Measurements from ENCODE around the gene AVPI1. TPM values are rescaled to one million over a fixed set of nuclear protein-coding genes. Genes with fewer than 3 reads are reported as not detected.
A peak's percentile ranks its signal among the peaks of the same experiment; 100 is the strongest.

The AVPI1 gene
- total and polyA plus RNA-seq, 2 of the 13 experiments (the other 11 are each of a cell fraction or from before 2014, with no cell fraction given): 39.8 to 61.2 TPM

GRCh38 chr10:97724341-97724941 lies 37.4 kb upstream of the AVPI1 start:
- BruUV-seq (replicated peaks): no TSS peak
- no peak overlapping the region for H2AFZ ChIP-seq (ENCODE audit: low read length)
- ATAC-seq (peak; percentile 68), FAIRE-seq (no peak), DNase-seq (ENCODE audit: low spot score) (peak; percentile 16)
- H3K9me3 ChIP-seq (ENCODE audit: low read length): no peaks in the 10 kb centered on the region
- TF ChIP-seq FOXJ3 (CRISPR knock-in tag; IDR thresholded peaks at IDR 0.05; ENCODE audit: borderline replicate concordance) (no peak), ZNF792 (CRISPR knock-in tag; IDR thresholded peaks at IDR 0.05) (no peak), KLF11 (CRISPR knock-in tag; IDR thresholded peaks at IDR 0.05) (no peak), ZNF280B (CRISPR knock-in tag; IDR thresholded peaks at IDR 0.05; ENCODE audit: borderline replicate concordance) (no peak), ERF (CRISPR knock-in tag; IDR thresholded peaks at IDR 0.05) (no peak), HMG20B (CRISPR knock-in tag; conservative IDR thresholded peaks at IDR 0.05) (no peak), ZNF329 (CRISPR knock-in tag; IDR thresholded peaks at IDR 0.05; ENCODE audit: low read depth) (no peak), ZNF883 (CRISPR knock-in tag; IDR thresholded peaks at IDR 0.05; ENCODE audit: not compliant biosample characterization) (no peak), SMARCC2 (IDR thresholded peaks at IDR 0.05) (no peak), ZSCAN29 (CRISPR knock-in tag; conservative IDR thresholded peaks at IDR 0.05) (no peak), ZNF773 (CRISPR knock-in tag; IDR thresholded peaks at IDR 0.05; ENCODE audit: borderline replicate concordance) (no peak), EZH2 (conservative IDR thresholded peaks at IDR 0.05; ENCODE audit: low read depth, low read length) (no peak), CTCF (CRISPR knock-in tag; IDR thresholded peaks at IDR 0.05) (no peak), ZNF781 (CRISPR knock-in tag; IDR thresholded peaks at IDR 0.05; ENCODE audit: borderline replicate concordance, not compliant biosample characterization) (no peak), NR0B2 (CRISPR knock-in tag; IDR thresholded peaks at IDR 0.05) (no peak)
- no peaks in the 10 kb centered on the region for H4K20me1 ChIP-seq (ENCODE audit: insufficient read depth, low read length)
- H3K4me2 ChIP-seq (ENCODE audit: low read depth, low read length): no peak overlapping the region
- H3K4me3 ChIP-seq (replicated peaks in 1 of 3; ENCODE audit: insufficient read depth in 1 of 3, low read depth in 2 of 3, low read length in 3 of 3): no peak overlapping the region
- no peak overlapping the region for H3K27ac ChIP-seq (ENCODE audit: extremely low read length, insufficient read depth, low read length)
- POLR2A ChIA-PET: interaction anchor here (1.5 kb wide), 1 partner anchor 12 kb away, joined by 4 read pairs; the partner anchor contains the start of gene ZFYVE27
- no peaks in the 10 kb centered on the region for H3K27me3 ChIP-seq (ENCODE audit: control insufficient read depth in 1 of 2, insufficient read depth in 2 of 2, low read length in 2 of 2)
- intact Hi-C loops (cut with micrococcal nuclease; ENCODE audit: unreplicated experiment) (no loop called here), in situ Hi-C loops (cut with HindIII; ENCODE audit: extremely low pct_ligation_motif_present, low pct_unique_long_range_greater_than_20kb) (no loop called here)
- WGBS (ENCODE audit: low lambda C conversion rate): 2% methylated on average over 5 of the region's 5 CpGs
- no peaks in the 10 kb centered on the region for H3K79me2 ChIP-seq (ENCODE audit: insufficient read depth, low read length)
- no peaks in the 10 kb centered on the region for H3K36me3 ChIP-seq (replicated peaks in 1 of 2; ENCODE audit: control insufficient read depth in 1 of 2, insufficient read depth in 2 of 2, low read length in 2 of 2)
- CTCF ChIA-PET (ENCODE audit: low intra/inter-chr PET ratio, low total read pairs): no interaction called here
- H3K9ac ChIP-seq (ENCODE audit: insufficient read depth, low read depth, low read length): no peak overlapping the region
- H3K4me1 ChIP-seq (ENCODE audit: insufficient read depth, low read length): peaks cover 24% of the 10 kb centered on the region

Measured in HepG2 (cell line).